Measurements from ENCODE around the gene LLCFC1.

DNA sequence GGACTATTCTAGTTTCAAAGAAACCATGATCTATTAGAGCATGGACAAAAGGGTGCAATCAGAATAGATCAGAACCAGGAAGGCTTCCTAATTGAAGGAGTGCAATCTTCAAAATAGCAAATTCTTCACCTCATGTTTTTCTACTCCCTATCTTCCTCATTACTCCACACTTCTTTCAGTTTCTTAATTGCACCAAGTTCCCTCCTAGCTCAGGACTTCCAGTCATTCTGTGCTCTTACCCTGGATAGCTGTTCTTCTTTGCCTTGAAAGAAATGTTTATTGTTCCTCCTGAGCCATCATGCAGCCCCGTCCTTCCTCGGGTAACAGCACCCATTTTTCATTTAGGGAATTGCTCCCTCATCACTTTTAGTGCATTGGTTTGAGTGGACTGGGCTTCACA lies 28.8 kb upstream of the LLCFC1 start:
- TF ChIP-seq, protein P1, sequence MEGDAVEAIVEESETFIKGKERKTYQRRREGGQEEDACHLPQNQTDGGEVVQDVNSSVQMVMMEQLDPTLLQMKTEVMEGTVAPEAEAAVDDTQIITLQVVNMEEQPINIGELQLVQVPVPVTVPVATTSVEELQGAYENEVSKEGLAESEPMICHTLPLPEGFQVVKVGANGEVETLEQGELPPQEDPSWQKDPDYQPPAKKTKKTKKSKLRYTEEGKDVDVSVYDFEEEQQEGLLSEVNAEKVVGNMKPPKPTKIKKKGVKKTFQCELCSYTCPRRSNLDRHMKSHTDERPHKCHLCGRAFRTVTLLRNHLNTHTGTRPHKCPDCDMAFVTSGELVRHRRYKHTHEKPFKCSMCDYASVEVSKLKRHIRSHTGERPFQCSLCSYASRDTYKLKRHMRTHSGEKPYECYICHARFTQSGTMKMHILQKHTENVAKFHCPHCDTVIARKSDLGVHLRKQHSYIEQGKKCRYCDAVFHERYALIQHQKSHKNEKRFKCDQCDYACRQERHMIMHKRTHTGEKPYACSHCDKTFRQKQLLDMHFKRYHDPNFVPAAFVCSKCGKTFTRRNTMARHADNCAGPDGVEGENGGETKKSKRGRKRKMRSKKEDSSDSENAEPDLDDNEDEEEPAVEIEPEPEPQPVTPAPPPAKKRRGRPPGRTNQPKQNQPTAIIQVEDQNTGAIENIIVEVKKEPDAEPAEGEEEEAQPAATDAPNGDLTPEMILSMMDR (IDR thresholded peaks at IDR 0.05) = no peak
- TF ChIP-seq EZH2phosphoT487 (IDR thresholded peaks at IDR 0.05; ENCODE audit: borderline replicate concordance, low read depth) (no peak), NFIC (IDR thresholded peaks at IDR 0.05; ENCODE audit: borderline replicate concordance) (no peak), POLR2AphosphoS5 (IDR thresholded peaks at IDR 0.05; ENCODE audit: low read depth, low read length) (no peak), EP300 (IDR thresholded peaks at IDR 0.05; ENCODE audit: borderline replicate concordance in 1 of 2, low read depth in 1 of 2, low read length in 1 of 2) (no peak), GATA2 (CRISPR knock-in tag; IDR thresholded peaks at IDR 0.05) (no peak), ZBTB33 (IDR thresholded peaks at IDR 0.05; ENCODE audit: borderline replicate concordance, low read depth) (no peak), RAD21 (IDR thresholded peaks at IDR 0.05; ENCODE audit: low read length) (no peak), REST (IDR thresholded peaks at IDR 0.05; ENCODE audit: low read depth, low read length) (no peak), YY1 (IDR thresholded peaks at IDR 0.05; ENCODE audit: low read depth) (no peak)
- TF ChIP-seq, protein P2, sequence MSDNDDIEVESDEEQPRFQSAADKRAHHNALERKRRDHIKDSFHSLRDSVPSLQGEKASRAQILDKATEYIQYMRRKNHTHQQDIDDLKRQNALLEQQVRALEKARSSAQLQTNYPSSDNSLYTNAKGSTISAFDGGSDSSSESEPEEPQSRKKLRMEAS (IDR thresholded peaks at IDR 0.05; ENCODE audit: low read depth) = no peak
